K562 (cell line): Measurements from ENCODE around the gene BCKDK. TPM values are rescaled to one million over a fixed set of nuclear protein-coding genes. Genes with fewer than 3 reads are reported as not detected.

Source experiments
- ELK1 ChIP-seq: sonication (generic); formaldehyde crosslinking; IDR thresholded peaks from 2 replicates; pipeline ENCODE4 v1.8.1; 2022; ENCODE audit warnings: missing genetic modification reagents
- HDAC3 ChIP-seq: fragments of 450-650 bp; IDR thresholded peaks from 2 replicates; pipeline ENCODE4 v1.6.1; 2018; ENCODE audit warnings: borderline replicate concordance, mild to moderate bottlenecking, moderate library complexity; ENCODE audit not compliant: partially characterized antibody
- IRF2 ChIP-seq: sonication (generic); formaldehyde crosslinking; IDR thresholded peaks from 2 replicates; pipeline ENCODE4 v1.8.1; 2022; ENCODE audit warnings: mild to moderate bottlenecking, missing genetic modification reagents
- MEF2A ChIP-seq: IDR thresholded peaks from 2 replicates; pipeline ENCODE4 v1.6.1; 2011; ENCODE audit warnings: low read depth, mild to moderate bottlenecking, low read length, moderate library complexity; ENCODE audit not compliant: control insufficient read depth
- NBN ChIP-seq: fragments of 450-650 bp; IDR thresholded peaks from 2 replicates; pipeline ENCODE4 v1.6.1; 2016; ENCODE audit warnings: low read depth, mild to moderate bottlenecking
- NKRF ChIP-seq: fragments of 450-650 bp; IDR thresholded peaks from 2 replicates; pipeline ENCODE4 v1.6.1; 2016; ENCODE audit warnings: borderline replicate concordance
- PHB ChIP-seq: fragments of 250-450 bp; sonication (Bioruptor Pico); IDR thresholded peaks from 2 replicates; pipeline ENCODE4 v1.5.0; 2021
- POLR2A ChIP-seq: fragments of 450-650 bp; conservative IDR thresholded peaks from 2 replicates; pipeline ENCODE4 v1.6.1; 2016
- PRMT5 ChIP-seq: sonication (generic); formaldehyde crosslinking; IDR thresholded peaks from 2 replicates; pipeline ENCODE4 v1.5.0; 2020; ENCODE audit warnings: missing genetic modification reagents
- RB1 ChIP-seq: fragments of 450-650 bp; IDR thresholded peaks from 2 replicates; pipeline ENCODE4 v1.6.1; 2017; ENCODE audit warnings: low read depth, mild to moderate bottlenecking
- TBP ChIP-seq: optimal IDR thresholded peaks from 2 replicates; pipeline ENCODE3; 2011; ENCODE audit warnings: low read depth, low read length, improper control_type of control experiment
- ZC3H8 ChIP-seq: fragments of 450-650 bp; IDR thresholded peaks from 2 replicates; pipeline ENCODE4 v1.6.1; 2017
- ZNF551 ChIP-seq: fragments of 250-450 bp; sonication (Bioruptor Pico); IDR thresholded peaks from 2 replicates; pipeline ENCODE4 v1.5.0; 2021; ENCODE audit warnings: mild to moderate bottlenecking, moderate library complexity
- ZNF583 ChIP-seq: fragments of 250-450 bp; sonication (Bioruptor Pico); IDR thresholded peaks from 2 replicates; pipeline ENCODE4 v1.4.0; 2020
- ZNF696 ChIP-seq: fragments of 250-450 bp; sonication (Bioruptor Pico); conservative IDR thresholded peaks from 2 replicates; pipeline ENCODE4 v1.4.0; 2020; ENCODE audit warnings: mild to moderate bottlenecking, moderate library complexity
- polyA plus RNA-seq, 8 experiments: library from polyadenylated mRNA; depleted of rRNA in 4 of 8; stranded (reverse) in 5 of 8; unstranded in 3 of 8; fragments of >200 nt; fragmentation: Nextera tagmentation in 2 of 8; fragmentation: Illumina TruSeq in 1 of 8; extraction: Ambion mirVana in 2 of 8; extraction: Trizol in 1 of 8; gene quantifications; 2 replicates each; pipeline versions ENCODE4 v1.2.1 to v1.2.3, GENCODE V29; 2011 to 2014; ENCODE audit warnings: inconsistent platforms in 1 of 8, missing spikeins in 1 of 8
- total RNA-seq, 7 experiments: library from RNA; depleted of rRNA in 6 of 7; stranded (reverse); fragments of >200 nt in 6 of 7; fragmentation: Illumina TruSeq in 2 of 7; extraction: Trizol in 2 of 7; gene quantifications; 2 replicates each; pipeline versions ENCODE4 v1.2.1 to v1.2.3, GENCODE V29; 2011 to 2021; ENCODE audit warnings: low replicate concordance in 1 of 7
- TF ChIP-seq, protein P1 (sequence below): sonication (generic); formaldehyde crosslinking; IDR thresholded peaks from 2 replicates; pipeline ENCODE4 v1.5.0; 2020; ENCODE audit warnings: missing genetic modification reagents
- TF ChIP-seq, protein P2 (sequence below): fragments of 250-450 bp; sonication (Bioruptor Pico); IDR thresholded peaks from 2 replicates; pipeline ENCODE4 v1.8.0; 2022; ENCODE audit warnings: moderate library complexity, mild to moderate bottlenecking, inconsistent platforms
- TF ChIP-seq, protein P3 (sequence below): fragments of 200-400 bp; formaldehyde crosslinking; IDR thresholded peaks from 2 replicates; pipeline ENCODE4 v1.6.1; 2017; ENCODE audit warnings: mild to moderate bottlenecking, low read depth, low read length, moderate library complexity
- TF ChIP-seq, protein P4 (sequence below): fragments of 250-450 bp; sonication (Bioruptor Pico); IDR thresholded peaks from 2 replicates; pipeline ENCODE4 v1.8.0; 2021; ENCODE audit warnings: moderate library complexity, mild to moderate bottlenecking, inconsistent platforms
- TF ChIP-seq, protein P5 (sequence below): fragments of 450-650 bp; IDR thresholded peaks from 2 replicates; pipeline ENCODE4 v1.6.1; 2016

Gene BCKDK
- total and polyA plus RNA-seq, 9 of the 15 experiments (the other 6 are each of a cell fraction or from before 2014, with no cell fraction given), result 0.58 to 34.8 (median 13.1) TPM

DNA sequence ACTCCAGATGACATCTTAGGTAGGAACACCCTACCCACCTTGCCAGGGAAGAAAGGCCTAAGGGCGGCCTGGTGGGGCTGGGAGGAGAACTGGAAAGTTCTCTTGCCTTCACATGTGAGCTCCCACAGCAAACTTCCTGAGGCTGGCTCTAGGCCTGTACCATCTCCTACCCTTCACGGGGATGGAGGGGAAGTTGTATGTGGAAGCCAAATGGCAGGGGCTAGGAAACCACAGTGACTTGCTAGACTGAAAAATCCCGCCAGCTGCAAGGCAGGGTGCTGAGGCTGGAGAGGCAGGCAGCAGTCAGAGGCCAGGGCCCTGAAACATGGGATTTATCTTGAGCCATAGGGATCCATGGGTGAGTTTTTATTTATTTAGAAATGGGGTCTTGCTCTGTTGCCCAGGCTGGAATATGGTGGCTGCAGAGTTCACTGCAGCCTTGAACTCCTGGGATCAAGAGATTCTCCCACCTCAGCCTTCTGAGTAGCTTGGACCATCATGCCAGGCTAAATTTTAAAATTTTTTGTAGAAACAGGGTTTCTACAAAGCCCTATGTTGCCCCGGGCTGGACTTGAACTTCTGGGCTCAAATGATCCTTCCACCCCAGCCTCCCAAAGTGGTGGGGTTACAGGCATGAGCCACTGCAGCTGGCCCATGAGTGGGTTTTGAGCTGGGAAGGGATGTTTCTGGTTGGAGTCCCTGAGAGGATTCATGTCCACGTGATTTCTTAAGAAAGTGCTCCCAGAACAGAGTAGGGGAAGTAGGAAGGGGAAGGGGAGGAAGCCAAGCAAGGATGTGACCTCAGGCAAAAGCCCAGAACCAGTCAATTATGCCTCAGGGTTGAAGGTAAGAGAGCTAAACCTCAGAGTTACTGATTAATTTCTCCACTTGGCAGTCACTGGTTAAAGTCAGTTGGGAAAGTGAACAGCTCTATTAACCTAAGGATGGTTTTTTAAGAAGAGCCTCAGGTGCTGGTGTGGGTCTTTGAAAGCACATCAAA is 5.2 kb downstream of the BCKDK start (continued):
- TF ChIP-seq, protein P1, sequence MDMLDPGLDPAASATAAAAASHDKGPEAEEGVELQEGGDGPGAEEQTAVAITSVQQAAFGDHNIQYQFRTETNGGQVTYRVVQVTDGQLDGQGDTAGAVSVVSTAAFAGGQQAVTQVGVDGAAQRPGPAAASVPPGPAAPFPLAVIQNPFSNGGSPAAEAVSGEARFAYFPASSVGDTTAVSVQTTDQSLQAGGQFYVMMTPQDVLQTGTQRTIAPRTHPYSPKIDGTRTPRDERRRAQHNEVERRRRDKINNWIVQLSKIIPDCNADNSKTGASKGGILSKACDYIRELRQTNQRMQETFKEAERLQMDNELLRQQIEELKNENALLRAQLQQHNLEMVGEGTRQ (CRISPR knock-in tag), result no peak
- TF ChIP-seq POLR2A (peak; percentile 3; the same call in 1 of the 2 replicates), ZNF551 (CRISPR knock-in tag) (no peak), NKRF (no peak), ZNF583 (CRISPR knock-in tag) (no peak), RB1 (no peak), PHB (CRISPR knock-in tag) (no peak), NBN (no peak), MEF2A (no peak), HDAC3 (no peak), ZC3H8 (no peak), ELK1 (CRISPR knock-in tag) (no peak), PRMT5 (CRISPR knock-in tag) (no peak), TBP (no peak), ZNF696 (no peak), IRF2 (CRISPR knock-in tag) (no peak)
- TF ChIP-seq, protein P2, sequence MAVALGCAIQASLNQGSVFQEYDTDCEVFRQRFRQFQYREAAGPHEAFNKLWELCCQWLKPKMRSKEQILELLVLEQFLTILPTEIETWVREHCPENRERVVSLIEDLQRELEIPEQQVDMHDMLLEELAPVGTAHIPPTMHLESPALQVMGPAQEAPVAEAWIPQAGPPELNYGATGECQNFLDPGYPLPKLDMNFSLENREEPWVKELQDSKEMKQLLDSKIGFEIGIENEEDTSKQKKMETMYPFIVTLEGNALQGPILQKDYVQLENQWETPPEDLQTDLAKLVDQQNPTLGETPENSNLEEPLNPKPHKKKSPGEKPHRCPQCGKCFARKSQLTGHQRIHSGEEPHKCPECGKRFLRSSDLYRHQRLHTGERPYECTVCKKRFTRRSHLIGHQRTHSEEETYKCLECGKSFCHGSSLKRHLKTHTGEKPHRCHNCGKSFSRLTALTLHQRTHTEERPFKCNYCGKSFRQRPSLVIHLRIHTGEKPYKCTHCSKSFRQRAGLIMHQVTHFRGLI (CRISPR knock-in tag), result no peak
- TF ChIP-seq, protein P3, sequence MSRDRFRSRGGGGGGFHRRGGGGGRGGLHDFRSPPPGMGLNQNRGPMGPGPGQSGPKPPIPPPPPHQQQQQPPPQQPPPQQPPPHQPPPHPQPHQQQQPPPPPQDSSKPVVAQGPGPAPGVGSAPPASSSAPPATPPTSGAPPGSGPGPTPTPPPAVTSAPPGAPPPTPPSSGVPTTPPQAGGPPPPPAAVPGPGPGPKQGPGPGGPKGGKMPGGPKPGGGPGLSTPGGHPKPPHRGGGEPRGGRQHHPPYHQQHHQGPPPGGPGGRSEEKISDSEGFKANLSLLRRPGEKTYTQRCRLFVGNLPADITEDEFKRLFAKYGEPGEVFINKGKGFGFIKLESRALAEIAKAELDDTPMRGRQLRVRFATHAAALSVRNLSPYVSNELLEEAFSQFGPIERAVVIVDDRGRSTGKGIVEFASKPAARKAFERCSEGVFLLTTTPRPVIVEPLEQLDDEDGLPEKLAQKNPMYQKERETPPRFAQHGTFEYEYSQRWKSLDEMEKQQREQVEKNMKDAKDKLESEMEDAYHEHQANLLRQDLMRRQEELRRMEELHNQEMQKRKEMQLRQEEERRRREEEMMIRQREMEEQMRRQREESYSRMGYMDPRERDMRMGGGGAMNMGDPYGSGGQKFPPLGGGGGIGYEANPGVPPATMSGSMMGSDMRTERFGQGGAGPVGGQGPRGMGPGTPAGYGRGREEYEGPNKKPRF, result no peak
- TF ChIP-seq, protein P4, sequence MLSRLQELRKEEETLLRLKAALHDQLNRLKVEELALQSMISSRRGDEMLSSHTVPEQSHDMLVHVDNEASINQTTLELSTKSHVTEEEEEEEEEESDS (CRISPR knock-in tag), result no peak
- TF ChIP-seq, protein P5, sequence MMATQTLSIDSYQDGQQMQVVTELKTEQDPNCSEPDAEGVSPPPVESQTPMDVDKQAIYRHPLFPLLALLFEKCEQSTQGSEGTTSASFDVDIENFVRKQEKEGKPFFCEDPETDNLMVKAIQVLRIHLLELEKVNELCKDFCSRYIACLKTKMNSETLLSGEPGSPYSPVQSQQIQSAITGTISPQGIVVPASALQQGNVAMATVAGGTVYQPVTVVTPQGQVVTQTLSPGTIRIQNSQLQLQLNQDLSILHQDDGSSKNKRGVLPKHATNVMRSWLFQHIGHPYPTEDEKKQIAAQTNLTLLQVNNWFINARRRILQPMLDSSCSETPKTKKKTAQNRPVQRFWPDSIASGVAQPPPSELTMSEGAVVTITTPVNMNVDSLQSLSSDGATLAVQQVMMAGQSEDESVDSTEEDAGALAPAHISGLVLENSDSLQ, result no peak
